GM12878 (cell line): ENCODE results near the gene SERPINE2. TPM values are rescaled to one million over a fixed set of nuclear protein-coding genes. Genes with fewer than 3 reads are reported as not detected.
A peak's percentile ranks its signal among the peaks of the same experiment; 100 is the strongest.

Experiments
- ATAC-seq: fragments of 200-7000 bp; cut with Tn5 transposase; 3 replicates; pipeline ENCODE4 v1.9.1; 2020; ENCODE audit warnings: mild to moderate bottlenecking, moderate library complexity
- BruUV-seq: library from RNA; stranded (reverse); fragments of 400-500 nt; replicated peaks from 2 replicates; lab custom pipeline; 2021; lab: Mats Ljungman, UMichigan
- CTCF ChIA-PET: fragments of 300-600 bp; sonication (Branson Sonifier 250); formaldehyde crosslinking; extraction: SDS; loops from one replicate; lab custom pipeline; 2021; ENCODE audit warnings: inconsistent platforms; lab: Yijun Ruan, JAX
- POLR2A ChIA-PET: fragments of 350-600 bp; formaldehyde crosslinking; extraction: SDS; loops from one replicate; lab custom pipeline; 2021; ENCODE audit warnings: inconsistent platforms; lab: Charles Lee
- RAD21 ChIA-PET: fragments of 300-600 bp; sonication (Branson Sonifier 250); formaldehyde crosslinking; loops from one replicate; lab custom pipeline; 2023; ENCODE audit warnings: antibody characterized with exemption; ENCODE audit not compliant: unreplicated experiment; lab: Charles Lee
- SMC1A ChIA-PET: fragments of 300-600 bp; sonication (Branson Sonifier 250); formaldehyde crosslinking; loops from one replicate; lab custom pipeline; 2023; ENCODE audit not compliant: unreplicated experiment, uncharacterized antibody; lab: Charles Lee
- DNase-seq: peaks from one replicate; pipeline ENCODE4 v3.0.0-alpha.2; 2011; ENCODE audit warnings: low read depth, low spot score
- FAIRE-seq: peaks from 3 replicates; lab custom pipeline; 2011; peaks lifted over from hg19 to GRCh38; lab: Jason Lieb, UNC
- H2AFZ ChIP-seq: 2 replicates; pipeline ENCODE4 v1.6.0; 2011; ENCODE audit warnings: low read depth, low read length, control low read depth; ENCODE audit not compliant: control insufficient read depth
- H3K27ac ChIP-seq: 2 replicates; pipeline ENCODE4 v1.5.1; 2011; ENCODE audit warnings: control low read depth; ENCODE audit not compliant: control insufficient read depth, insufficient read depth
- H3K27me3 ChIP-seq, 2 experiments: replicated peaks in 1 of 2; 2 replicates each; pipeline versions ENCODE4 v1.6.0 to v1.6.1; 2011; ENCODE audit warnings: low read length in 1 of 2; ENCODE audit not compliant: control insufficient read depth in 2 of 2, insufficient read depth in 2 of 2
- H3K36me3 ChIP-seq, 2 experiments: 2 replicates each; pipeline ENCODE4 v1.5.1; 2011; ENCODE audit warnings: low read length in 1 of 2; ENCODE audit not compliant: control insufficient read depth in 2 of 2, insufficient read depth in 2 of 2
- H3K4me1 ChIP-seq: 2 replicates; pipeline ENCODE4 v1.6.1; 2011; ENCODE audit warnings: mild to moderate bottlenecking, low read length, moderate library complexity, mixed read lengths; ENCODE audit not compliant: control insufficient read depth, insufficient read depth
- H3K4me2 ChIP-seq: 2 replicates; pipeline ENCODE4 v1.6.0; 2011; ENCODE audit warnings: control low read depth; ENCODE audit not compliant: control insufficient read depth, insufficient read depth
- H3K4me3 ChIP-seq: fragments of 200-600 bp; sonication (generic); 2 replicates; pipeline ENCODE4 v1.5.1; 2016
- H3K79me2 ChIP-seq: 2 replicates; pipeline ENCODE4 v1.6.0; 2011; ENCODE audit warnings: low read length; ENCODE audit not compliant: control insufficient read depth, insufficient read depth
- H3K9ac ChIP-seq: 2 replicates; pipeline ENCODE4 v1.8.0; 2011; ENCODE audit warnings: low read length, control low read depth, mixed read lengths; ENCODE audit not compliant: control insufficient read depth, insufficient read depth
- H3K9me3 ChIP-seq: replicated peaks from 3 replicates; pipeline ENCODE4 v1.5.1; 2011; ENCODE audit warnings: mild to moderate bottlenecking, low read length; ENCODE audit not compliant: control insufficient read depth, insufficient read depth
- H4K20me1 ChIP-seq: 2 replicates; pipeline ENCODE4 v1.6.0; 2011; ENCODE audit not compliant: control insufficient read depth, insufficient read depth
- HDAC2 ChIP-seq: fragments of 200-600 bp; sonication (generic); IDR thresholded peaks from 2 replicates; pipeline ENCODE4 v1.6.1; 2017
- HDAC6 ChIP-seq: fragments of 200-600 bp; sonication (generic); IDR thresholded peaks from one replicate; pipeline ENCODE4 v1.8.0; 2017; ENCODE audit warnings: antibody characterized with exemption; ENCODE audit not compliant: unreplicated experiment
- JUNB ChIP-seq: IDR thresholded peaks from 2 replicates; pipeline ENCODE4 v1.6.1; 2016; ENCODE audit warnings: antibody characterized with exemption, mild to moderate bottlenecking
- NFIC ChIP-seq: IDR thresholded peaks from 2 replicates; pipeline ENCODE4 v1.6.1; 2012; ENCODE audit warnings: low read depth, mild to moderate bottlenecking, inconsistent platforms, low read length, moderate library complexity
- PAX8 ChIP-seq: fragments of 450-650 bp; IDR thresholded peaks from 2 replicates; pipeline ENCODE4 v1.6.1; 2017; ENCODE audit warnings: mild to moderate bottlenecking, moderate library complexity
- RAD21 ChIP-seq: IDR thresholded peaks from 2 replicates; pipeline ENCODE4 v1.6.1; 2011; ENCODE audit warnings: mild to moderate bottlenecking, low read depth, low read length, moderate library complexity; ENCODE audit not compliant: insufficient read depth
- TARDBP ChIP-seq: IDR thresholded peaks from 2 replicates; pipeline ENCODE4 v1.6.1; 2016; ENCODE audit warnings: borderline replicate concordance
- ZBTB4 ChIP-seq: fragments of 450-650 bp; formaldehyde crosslinking; IDR thresholded peaks from 2 replicates; pipeline ENCODE4 v1.4.0; 2022; ENCODE audit warnings: mild to moderate bottlenecking, moderate library complexity
- ZNF384 ChIP-seq: IDR thresholded peaks from 2 replicates; pipeline ENCODE4 v1.6.1; 2012; ENCODE audit warnings: low read depth, mild to moderate bottlenecking, low read length, improper control_type of control experiment, borderline replicate concordance
- WGBS: methylation state at CpG from one replicate; pipeline ENCODE4 v1.1.6; 2016; ENCODE audit warnings: low lambda C conversion rate; ENCODE audit not compliant: insufficient replicate concordance, insufficient coverage; ENCODE audit errors: missing lambda C conversion rate; 5-methylcytosine and 5-hydroxymethylcytosine counted together
- in situ Hi-C: fragments of 300-500 bp; cut with MboI; formaldehyde crosslinking; loops from 9 replicates; pipeline ENCODE4 v1.14.3; 2018; ENCODE audit warnings: mixed read lengths
- intact Hi-C: fragments of 100-400 bp; cut with micrococcal nuclease; formaldehyde crosslinking; loops from one replicate; pipeline ENCODE4 v1.14.2; 2022; ENCODE audit not compliant: unreplicated experiment
- polyA plus RNA-seq, 11 experiments: library from polyadenylated mRNA; depleted of rRNA in 4 of 11; unstranded in 6 of 11; stranded (reverse) in 5 of 11; fragments of >200 nt; fragmentation: Nextera tagmentation in 4 of 11; fragmentation: Illumina TruSeq in 1 of 11; extraction: Ambion mirVana in 4 of 11; extraction: Trizol in 1 of 11; gene quantifications; 1 replicate in 1 of 11; 2 replicates in 10 of 11; pipeline versions ENCODE4 v1.2.1 to v1.2.3, GENCODE V29; 2011 to 2016; ENCODE audit warnings: inconsistent platforms in 2 of 11, missing spikeins in 2 of 11, low read depth in 1 of 11
- total RNA-seq, 4 experiments: library from RNA; depleted of rRNA in 3 of 4; stranded (reverse); fragments of >200 nt in 3 of 4; fragmentation: Illumina TruSeq in 1 of 4; extraction: Trizol in 1 of 4; gene quantifications; 2 replicates each; pipeline versions ENCODE4 v1.2.1 to v1.2.3, GENCODE V29; 2013 to 2021
- TF ChIP-seq, protein P1 (sequence below): fragments of 450-650 bp; IDR thresholded peaks from 2 replicates; pipeline ENCODE4 v1.6.1; 2014; ENCODE audit warnings: mild to moderate bottlenecking
- TF ChIP-seq, protein P2 (sequence below): IDR thresholded peaks from 2 replicates; pipeline ENCODE4 v1.6.1; 2012; ENCODE audit warnings: mild to moderate bottlenecking, low read depth, low read length

The SERPINE2 gene
- total and polyA plus RNA-seq, 10 of the 15 experiments (the other 5 are each of a cell fraction or from before 2014, with no cell fraction given), result 0.18 to 1.7 (median 0.39) TPM

DNA sequence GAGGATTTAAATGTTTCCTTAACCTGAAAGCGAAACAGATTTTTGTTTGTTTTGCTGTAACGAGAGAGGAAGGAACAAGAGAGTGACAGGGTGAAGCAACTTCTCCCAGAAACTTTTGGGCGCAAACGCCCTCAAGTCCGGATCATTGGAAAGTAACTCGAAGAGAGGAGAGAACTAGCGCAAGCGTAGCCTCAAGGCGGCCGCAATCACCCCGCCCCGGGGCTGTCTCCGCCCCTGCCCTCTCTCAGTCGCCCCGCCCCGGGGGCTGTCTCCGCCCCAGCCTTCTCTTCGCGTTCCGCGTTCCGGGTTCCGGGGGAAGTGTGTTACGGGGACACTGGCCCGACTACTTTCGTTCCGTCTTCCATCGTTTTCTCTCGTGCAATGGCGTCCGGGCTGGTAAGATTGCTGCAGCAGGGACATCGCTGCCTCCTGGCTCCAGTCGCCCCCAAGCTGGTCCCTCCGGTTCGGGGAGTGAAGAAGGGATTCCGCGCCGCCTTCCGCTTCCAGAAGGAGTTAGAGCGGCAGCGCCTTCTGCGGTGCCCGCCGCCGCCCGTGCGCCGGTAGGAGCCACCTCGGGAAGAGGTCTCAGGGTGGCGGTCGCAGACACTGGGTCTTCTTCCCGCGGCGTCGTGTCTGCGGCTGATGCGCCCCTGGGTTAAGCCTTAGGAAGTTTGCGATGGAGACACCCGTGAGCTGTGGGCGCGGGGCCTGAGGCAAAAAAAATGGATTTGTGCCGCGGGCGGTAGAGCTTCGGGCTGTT, 81.8 kb downstream of the SERPINE2 start, which contains the start of gene MRPL44:
MRPL44 (plus strand) TSS at position 372 of the 760 bp plus-strand sequence; CDS start at position 382, 10 bp downstream.
- peak; percentile 99 for ATAC-seq
- Histone ChIP-seq H3K36me3 (peaks cover 0 to 14% of the 10 kb centered on the region in 2 experiments; a peak in 1 of 4 replicates), H3K27ac (peak within 1 kb of the TSS; percentile 87), H3K9ac (peak within 1 kb of the TSS; percentile 95), H3K4me1 (peaks cover 24% of the 10 kb centered on the region), H4K20me1 (no peaks in the 10 kb centered on the region), H3K9me3 (no peaks in the 10 kb centered on the region), H3K27me3 (no peaks in the 10 kb centered on the region), H3K4me3 (peak within 1 kb of the TSS; percentile 87), H2AFZ (peak within 1 kb of the TSS; percentile 92), H3K79me2 (peaks cover 50% of the 10 kb centered on the region), H3K4me2 (peak within 1 kb of the TSS; percentile 60)
- WGBS, result 1% methylated on average over 65 of the region's 65 CpGs
- peak; percentile 76 for DNase-seq
- no peak for FAIRE-seq
- ChIA-PET RAD21 (interaction anchor here (0.6 to 1.1 kb wide), 4 partner anchors 9 to 13 kb away, joined by 3 to 11 read pairs (median 4); partner anchors contain the start of gene WDFY1), CTCF (interaction anchor here (1.0 to 4.8 kb wide), 5 partner anchors 12 to 62 kb away, joined by 3 to 48 read pairs (median 3); partner anchors contain the start of gene WDFY1), SMC1A (interaction anchor here (0.7 to 3.3 kb wide), 6 partner anchors 11 to 19 kb away, joined by 3 to 14 read pairs (median 5); no protein-coding TSS in a partner anchor), POLR2A (interaction anchor here (0.6 to 1.7 kb wide), 4 partner anchors 9 to 564 kb away, joined by 3 to 7 read pairs (median 4); partner anchors contain the start of gene WDFY1)
- in situ Hi-C loops, result loop anchor here (10.0 kb wide), 1 partner anchor 628 kb away; the partner anchor contains the start of gene CUL3
- BruUV-seq, result no TSS peak
- intact Hi-C loops, result loop anchor here (2.0 kb wide), 1 partner anchor 16 kb away; no protein-coding TSS in a partner anchor
- TF ChIP-seq, protein P1, sequence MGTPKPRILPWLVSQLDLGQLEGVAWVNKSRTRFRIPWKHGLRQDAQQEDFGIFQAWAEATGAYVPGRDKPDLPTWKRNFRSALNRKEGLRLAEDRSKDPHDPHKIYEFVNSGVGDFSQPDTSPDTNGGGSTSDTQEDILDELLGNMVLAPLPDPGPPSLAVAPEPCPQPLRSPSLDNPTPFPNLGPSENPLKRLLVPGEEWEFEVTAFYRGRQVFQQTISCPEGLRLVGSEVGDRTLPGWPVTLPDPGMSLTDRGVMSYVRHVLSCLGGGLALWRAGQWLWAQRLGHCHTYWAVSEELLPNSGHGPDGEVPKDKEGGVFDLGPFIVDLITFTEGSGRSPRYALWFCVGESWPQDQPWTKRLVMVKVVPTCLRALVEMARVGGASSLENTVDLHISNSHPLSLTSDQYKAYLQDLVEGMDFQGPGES, result peak; percentile 63; the same call in 1 of the 2 replicates
- no peak for TF ChIP-seq HDAC6
- TF ChIP-seq TARDBP, result peak; percentile 90
- TF ChIP-seq RAD21, result no peak
- TF ChIP-seq NFIC, result no peak
- no peak for TF ChIP-seq HDAC2
- TF ChIP-seq PAX8, result no peak
- no peak for TF ChIP-seq JUNB
- no peak for TF ChIP-seq ZBTB4
- TF ChIP-seq, protein P2, sequence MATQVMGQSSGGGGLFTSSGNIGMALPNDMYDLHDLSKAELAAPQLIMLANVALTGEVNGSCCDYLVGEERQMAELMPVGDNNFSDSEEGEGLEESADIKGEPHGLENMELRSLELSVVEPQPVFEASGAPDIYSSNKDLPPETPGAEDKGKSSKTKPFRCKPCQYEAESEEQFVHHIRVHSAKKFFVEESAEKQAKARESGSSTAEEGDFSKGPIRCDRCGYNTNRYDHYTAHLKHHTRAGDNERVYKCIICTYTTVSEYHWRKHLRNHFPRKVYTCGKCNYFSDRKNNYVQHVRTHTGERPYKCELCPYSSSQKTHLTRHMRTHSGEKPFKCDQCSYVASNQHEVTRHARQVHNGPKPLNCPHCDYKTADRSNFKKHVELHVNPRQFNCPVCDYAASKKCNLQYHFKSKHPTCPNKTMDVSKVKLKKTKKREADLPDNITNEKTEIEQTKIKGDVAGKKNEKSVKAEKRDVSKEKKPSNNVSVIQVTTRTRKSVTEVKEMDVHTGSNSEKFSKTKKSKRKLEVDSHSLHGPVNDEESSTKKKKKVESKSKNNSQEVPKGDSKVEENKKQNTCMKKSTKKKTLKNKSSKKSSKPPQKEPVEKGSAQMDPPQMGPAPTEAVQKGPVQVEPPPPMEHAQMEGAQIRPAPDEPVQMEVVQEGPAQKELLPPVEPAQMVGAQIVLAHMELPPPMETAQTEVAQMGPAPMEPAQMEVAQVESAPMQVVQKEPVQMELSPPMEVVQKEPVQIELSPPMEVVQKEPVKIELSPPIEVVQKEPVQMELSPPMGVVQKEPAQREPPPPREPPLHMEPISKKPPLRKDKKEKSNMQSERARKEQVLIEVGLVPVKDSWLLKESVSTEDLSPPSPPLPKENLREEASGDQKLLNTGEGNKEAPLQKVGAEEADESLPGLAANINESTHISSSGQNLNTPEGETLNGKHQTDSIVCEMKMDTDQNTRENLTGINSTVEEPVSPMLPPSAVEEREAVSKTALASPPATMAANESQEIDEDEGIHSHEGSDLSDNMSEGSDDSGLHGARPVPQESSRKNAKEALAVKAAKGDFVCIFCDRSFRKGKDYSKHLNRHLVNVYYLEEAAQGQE, result no peak
- TF ChIP-seq ZNF384, result no peak
